Ovary (tissue), 9 donors: ENCODE results near the gene ATF1. TPM values are rescaled to one million over a fixed set of nuclear protein-coding genes. Genes with fewer than 3 reads are reported as not detected.
"Not testable (repeated sequence)": the region's sequence is repeated elsewhere in the genome, so short reads cannot be mapped to it uniquely, and the experiment has no call there.

ENCODE experiments used
- DNase-seq, 5 donors: peaks; one replicate each; pipeline ENCODE4 v3.0.0-alpha.2; 2019 to 2020
- H3K27ac ChIP-seq, 2 donors: fragments of 200-600 bp; one replicate each; pipeline versions ENCODE4 v1.5.1 to v1.8.0; 2019 to 2022
- H3K27me3 ChIP-seq: fragments of 200-600 bp; one replicate; pipeline ENCODE4 v1.8.0; 2022
- H3K36me3 ChIP-seq: fragments of 200-600 bp; sonication (generic); one replicate; pipeline ENCODE4 v1.5.1; 2019
- H3K4me1 ChIP-seq: one replicate; pipeline ENCODE4 v1.8.1; 2013; ENCODE audit warnings: mild to moderate bottlenecking, moderate library complexity; ENCODE audit not compliant: insufficient read depth
- H3K4me3 ChIP-seq: fragments of 200-600 bp; sonication (generic); one replicate; pipeline ENCODE4 v1.5.1; 2017
- H3K9me3 ChIP-seq, 2 donors: fragments of 200-600 bp in 1 of 2; sonication (generic) in 1 of 2; one replicate each; pipeline versions ENCODE4 v1.5.1 to v1.8.1; 2013 to 2019; ENCODE audit warnings: mild to moderate bottlenecking in 1 of 2, moderate library complexity in 1 of 2
- CTCF ChIP-seq, 3 donors: fragments of 450-650 bp in 2 of 3; fragments of 200-600 bp in 1 of 3; IDR thresholded peaks; one replicate each; pipeline versions ENCODE4 v1.5.1 to v1.8.0; 2016 to 2022; ENCODE audit warnings: antibody characterized with exemption in 3 of 3, mild to moderate bottlenecking in 1 of 3
- EP300 ChIP-seq: sonication (generic); formaldehyde crosslinking; IDR thresholded peaks from one replicate; pipeline ENCODE4 v1.6.1; 2017; ENCODE audit warnings: antibody characterized with exemption
- POLR2A ChIP-seq: fragments of 450-650 bp; IDR thresholded peaks from one replicate; pipeline ENCODE4 v1.6.1; 2017; ENCODE audit warnings: antibody characterized with exemption, mild to moderate bottlenecking, moderate library complexity
- WGBS, 3 donors: extraction: QIAGEN DNeasy Blood & Tissue Kit in 1 of 3; methylation state at CpG; one replicate each; pipeline versions ENCODE4 v1.1.5 to v1.1.7; 2013 to 2017; 5-methylcytosine and 5-hydroxymethylcytosine counted together
- intact Hi-C, 4 donors: fragments of 100-400 bp; cut with DNase I; formaldehyde crosslinking; loops; one replicate each; pipeline versions ENCODE4 v1.11.0 to v1.15.1; 2022 to 2023
- polyA plus RNA-seq, 2 donors: library from polyadenylated mRNA; stranded (reverse); fragments of 200-250 nt in 1 of 2; fragments of 350-450 nt in 1 of 2; fragmentation: Illumina TruSeq in 1 of 2; extraction: RNeasy Lipid Tissue Mini Kit (QIAGEN cat#74804) in 1 of 2; gene quantifications; one replicate each; pipeline ENCODE4 v1.2.3, GENCODE V29; 2013 to 2014
- total RNA-seq, 7 donors: library from RNA; depleted of rRNA in 2 of 7; stranded (reverse); fragments of >200 nt in 2 of 7; fragmentation: NEBNext Ultra II Directional in 3 of 7; extraction: Animal tissue kit (Norgen Biotek cat#: 25700) in 3 of 7; gene quantifications; one replicate each; pipeline versions ENCODE4 v1.1.0 to v1.2.4, GENCODE V29; 2016 to 2023
- donor health status: DM: no; HTN: no; CAD: no; lungs with moderate emphysema.
- donor health status: DM: no; HTN: no; CAD: no.
- donor health status: Bipolar disorder and iron deficiency.
- donor health status: DM: yes; HTN: yes; CAD: no.
- donor health status: DM: no; HTN: no; CAD: no.
- donor health status: DM: yes; HTN: yes; CAD: no.

Gene ATF1
- total and polyA plus RNA-seq, 9 donors = 17.9 to 55.6 (median 41.3) TPM

- no peak for TF ChIP-seq CTCF (IDR thresholded peaks at IDR 0.05)
- TF ChIP-seq POLR2A = no peak
- TF ChIP-seq EP300 = no peak
- H3K4me1 ChIP-seq = peaks cover 8% of the 10 kb centered on the region
- no peaks in the 10 kb centered on the region for H3K27me3 ChIP-seq
- H3K27ac ChIP-seq = no peak overlapping the region
- intact Hi-C loops = loop anchor here in 1 of 4 donors (10.0 kb wide), 1 partner anchor 216 kb away; no protein-coding TSS in a partner anchor
- WGBS, 3 donors = 89 to 93% (median 90%) methylated on average over 3 of the region's 3 CpGs
- no peaks in the 10 kb centered on the region for H3K36me3 ChIP-seq
- no peaks in the 10 kb centered on the region for H3K9me3 ChIP-seq
- no peak overlapping the region for H3K4me3 ChIP-seq
- DNase-seq = no peak
Measured at GRCh38 chr12:50768391-50768790, 4.5 kb downstream of the ATF1 start.

GRCh38 chr12:50768813-50769212, 4.9 kb downstream of the ATF1 start:
- not testable (repeated sequence) for H3K9me3 ChIP-seq, H3K4me3 ChIP-seq, H3K27me3 ChIP-seq, H3K36me3 ChIP-seq, H3K27ac ChIP-seq, DNase-seq, H3K4me1 ChIP-seq
- WGBS, 3 donors = 93 to 96% (median 95%) methylated on average over 2 of the region's 2 CpGs
- intact Hi-C loops = loop anchor here in 1 of 4 donors (10.0 kb wide), 1 partner anchor 216 kb away; no protein-coding TSS in a partner anchor

- no peaks in the 10 kb centered on the region for H3K9me3 ChIP-seq
- no peak for TF ChIP-seq CTCF (IDR thresholded peaks at IDR 0.05)
- TF ChIP-seq EP300 = no peak
- TF ChIP-seq POLR2A = no peak
- no peak for DNase-seq
- no peaks in the 10 kb centered on the region for H3K27me3 ChIP-seq
- H3K4me3 ChIP-seq = no peak overlapping the region
- intact Hi-C loops = no loop called here
- peaks cover 1% of the 10 kb centered on the region for H3K4me1 ChIP-seq
- WGBS, 3 donors = 88 to 93% (median 91%) methylated on average over 5 of the region's 5 CpGs
- no peak overlapping the region for H3K27ac ChIP-seq
- H3K36me3 ChIP-seq = no peaks in the 10 kb centered on the region
Measured at GRCh38 chr12:50771409-50771808, 7.5 kb downstream of the ATF1 start.

GRCh38 chr12:50772470-50772869, 8.6 kb downstream of the ATF1 start:
- 92 to 95% (median 95%) methylated on average over 5 of the region's 5 CpGs for WGBS, 3 donors
- H3K4me3 ChIP-seq = no peak overlapping the region
- no peaks in the 10 kb centered on the region for H3K36me3 ChIP-seq
- H3K27me3 ChIP-seq = no peaks in the 10 kb centered on the region
- TF ChIP-seq EP300 = no peak
- no peak for TF ChIP-seq CTCF (IDR thresholded peaks at IDR 0.05)
- TF ChIP-seq POLR2A = no peak
- DNase-seq = no peak
- intact Hi-C loops = no loop called here
- H3K9me3 ChIP-seq = no peaks in the 10 kb centered on the region
- H3K27ac ChIP-seq = no peak overlapping the region
- peaks cover 1% of the 10 kb centered on the region for H3K4me1 ChIP-seq

GRCh38 chr12:50772877-50773276, 9.0 kb downstream of the ATF1 start:
- H3K36me3 ChIP-seq = no peaks in the 10 kb centered on the region
- no peak overlapping the region for H3K4me3 ChIP-seq
- WGBS, 3 donors = 91 to 97% (median 97%) methylated on average over 2 of the region's 2 CpGs
- DNase-seq = no peak
- H3K9me3 ChIP-seq = no peaks in the 10 kb centered on the region
- TF ChIP-seq CTCF (IDR thresholded peaks at IDR 0.05) (no peak), POLR2A (no peak), EP300 (no peak)
- intact Hi-C loops = no loop called here
- H3K4me1 ChIP-seq = peaks cover 1% of the 10 kb centered on the region
- no peak overlapping the region for H3K27ac ChIP-seq
- H3K27me3 ChIP-seq = no peaks in the 10 kb centered on the region
